ENCODE data around the gene SLC15A4.

The SLC15A4 gene

DNA sequence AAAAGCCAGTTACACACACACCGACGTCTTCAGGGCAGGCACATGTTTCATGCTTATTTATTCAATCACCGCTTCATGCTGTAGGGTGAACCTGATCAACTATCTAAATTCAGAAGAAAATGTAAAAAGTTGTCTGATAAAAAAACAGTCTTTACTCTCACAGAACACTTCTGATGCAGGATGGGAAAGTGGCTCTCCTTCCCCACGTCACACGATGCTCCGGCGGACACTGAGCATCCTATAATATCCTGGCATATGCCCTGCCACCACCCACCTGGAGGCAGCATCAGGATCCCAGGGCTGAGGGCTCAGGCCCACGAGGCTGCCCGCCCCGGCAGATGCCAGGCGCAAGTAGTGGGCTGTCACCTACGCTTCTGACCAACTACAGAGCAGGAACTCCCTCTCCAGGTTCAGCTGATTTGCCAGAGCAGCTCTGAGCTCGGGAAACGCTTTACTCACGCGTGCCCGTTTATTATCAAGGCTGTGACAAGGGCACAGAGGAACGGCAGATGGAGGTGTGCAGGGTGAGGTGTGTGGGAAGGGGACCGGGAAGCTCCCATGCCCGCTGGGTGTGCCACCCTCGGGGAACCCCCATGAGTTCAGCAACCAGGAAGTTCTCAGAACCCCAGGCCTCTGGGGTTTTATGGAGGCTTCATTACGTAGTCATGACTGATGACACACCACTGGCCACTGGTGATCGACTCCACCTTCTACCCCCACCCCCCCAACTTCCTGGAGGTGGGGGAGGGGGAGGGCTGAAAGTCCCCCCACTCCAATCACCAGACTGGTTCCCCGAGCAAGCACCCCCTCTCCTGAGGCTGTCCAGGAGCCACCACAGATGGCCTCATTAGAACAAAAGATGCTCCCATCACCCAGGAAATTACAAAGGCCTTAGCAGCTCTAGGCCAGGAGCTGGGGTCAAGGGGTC, 32.1 kb downstream of the SLC15A4 start:
- DNase-seq: no peak

DNA sequence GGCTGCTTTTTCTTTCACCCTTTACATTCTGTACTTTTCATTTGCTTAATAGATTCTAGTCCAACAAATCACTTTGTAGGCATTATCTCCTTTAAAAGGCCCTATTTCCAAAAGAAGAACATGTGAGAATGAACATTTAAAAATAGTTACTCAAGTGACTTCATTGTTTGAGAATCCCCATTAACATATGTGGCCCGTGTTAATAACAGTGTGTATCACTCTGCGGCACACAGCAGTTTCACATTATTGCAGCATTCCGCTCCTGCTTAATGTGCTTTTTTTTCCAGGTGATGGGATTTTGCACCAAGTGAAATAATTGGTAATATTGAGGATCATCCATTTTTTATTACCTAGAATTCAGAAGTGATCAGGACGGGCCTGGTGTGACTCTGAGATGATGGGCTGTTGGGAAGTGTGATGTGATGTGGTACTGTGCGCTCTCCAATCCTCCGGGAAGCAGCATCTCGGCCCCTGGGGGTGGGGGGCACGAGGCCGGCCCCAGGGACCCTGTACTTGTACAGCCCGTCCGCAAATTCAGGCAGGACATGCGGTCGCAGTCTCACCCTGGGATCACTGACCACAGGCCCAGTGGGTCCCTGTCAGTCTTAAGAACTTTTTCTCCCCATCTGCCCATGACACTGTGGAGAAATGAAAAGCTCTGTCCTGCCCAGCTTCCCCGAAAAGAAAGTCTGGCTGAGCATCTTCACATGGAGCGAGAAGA, 32.9 kb downstream of the SLC15A4 start:
- no peak for DNase-seq

DNA sequence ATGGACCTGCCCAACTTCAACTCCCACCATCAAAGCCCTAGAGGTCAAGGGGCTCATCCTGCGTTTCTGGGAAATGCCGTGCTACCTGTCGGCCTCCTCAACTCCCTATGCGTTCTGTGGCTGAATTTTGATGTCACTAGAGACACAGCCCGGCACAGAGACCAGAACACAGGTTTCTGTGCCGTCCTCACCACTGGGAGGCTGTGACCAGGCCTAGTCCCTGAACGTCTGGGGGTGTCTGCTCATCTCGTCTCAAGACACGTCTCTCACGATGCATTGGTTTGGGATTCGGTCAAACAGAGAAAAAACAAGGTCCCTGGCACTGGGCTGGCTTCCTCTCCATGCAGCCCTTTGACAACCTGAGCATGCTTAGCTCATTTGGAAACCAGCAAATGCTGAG, 33.5 kb downstream of the SLC15A4 start:
- DNase-seq: no peak

DNA sequence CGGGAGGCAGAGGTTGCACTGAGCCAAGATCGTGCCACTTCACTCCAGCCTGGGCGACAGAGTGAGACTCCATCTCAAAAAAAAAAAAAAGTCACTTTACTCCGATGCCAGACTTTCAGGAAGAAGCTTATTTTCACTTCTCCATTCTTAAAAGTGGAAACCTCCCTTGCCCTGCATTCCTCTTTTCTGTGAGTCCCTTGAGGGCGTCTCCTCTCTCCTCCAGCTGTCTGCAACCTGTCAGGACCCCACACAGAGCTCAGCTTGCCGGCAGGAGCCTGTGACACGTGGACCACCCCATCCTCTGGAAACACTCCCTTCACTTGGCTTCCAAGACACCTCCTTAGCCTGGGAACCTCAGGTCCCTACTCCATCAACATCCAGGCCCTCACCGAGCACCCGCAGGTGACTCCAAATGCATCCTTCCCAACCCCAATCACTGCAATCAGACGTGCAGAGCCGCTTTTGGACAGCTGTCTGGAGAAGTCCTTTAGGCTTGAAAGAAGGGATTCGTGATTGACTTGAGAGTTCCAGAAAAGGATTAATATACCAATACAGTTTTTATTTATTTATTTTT, 34.3 kb downstream of the SLC15A4 start:
- DNase-seq: no peak

DNA sequence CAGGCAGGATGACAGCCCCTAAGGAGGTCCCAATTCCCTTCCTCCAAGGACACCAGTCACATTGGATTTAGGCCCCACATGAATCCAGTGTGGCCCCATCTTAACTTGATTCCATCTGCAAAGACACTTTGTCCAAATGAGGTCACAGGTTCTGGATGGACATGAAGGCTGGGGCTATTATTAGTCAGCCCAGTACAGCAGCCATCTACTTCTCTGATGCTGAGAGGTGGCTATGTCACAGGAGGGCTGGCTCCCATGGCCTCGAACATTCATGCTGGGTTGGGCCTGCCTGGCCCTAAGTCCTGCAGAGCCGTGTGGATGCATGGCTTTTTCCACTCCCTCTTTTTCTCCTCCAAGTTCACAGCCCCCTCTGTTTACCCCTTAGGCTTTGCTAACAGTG, 35.9 kb downstream of the SLC15A4 start:
- no peak for DNase-seq

DNA sequence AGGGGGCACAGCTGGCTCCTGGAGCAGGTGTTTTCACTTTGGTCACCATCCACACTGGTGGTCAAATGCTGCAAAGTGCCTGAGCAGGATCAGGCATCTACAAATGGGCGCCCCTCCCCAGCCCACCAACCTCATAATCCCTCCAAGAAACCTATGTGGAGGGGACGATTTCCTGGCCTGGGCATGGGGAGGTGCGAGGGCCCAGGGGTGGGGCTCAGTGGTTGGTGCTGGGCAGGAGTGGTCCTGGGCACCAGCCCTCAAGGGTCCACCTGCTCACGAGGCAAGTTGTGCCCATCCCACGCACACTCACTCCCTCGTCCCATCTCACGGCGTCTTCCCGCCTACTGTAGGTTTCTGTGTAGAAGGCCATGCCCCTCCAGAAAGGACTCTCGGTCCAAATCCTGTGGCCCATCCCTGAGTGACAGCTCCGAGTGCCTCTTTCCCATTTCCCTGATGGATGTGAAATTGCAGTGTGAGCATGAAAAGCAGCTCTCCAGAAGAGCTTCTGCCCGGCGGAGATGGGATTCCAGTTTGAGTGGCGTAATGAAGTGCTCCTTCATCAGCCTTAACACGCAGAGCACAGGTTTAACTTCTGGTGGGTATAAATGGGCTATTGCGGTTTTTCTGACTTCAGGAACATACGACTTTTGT, 36.9 kb downstream of the SLC15A4 start:
- no peak for DNase-seq

DNA sequence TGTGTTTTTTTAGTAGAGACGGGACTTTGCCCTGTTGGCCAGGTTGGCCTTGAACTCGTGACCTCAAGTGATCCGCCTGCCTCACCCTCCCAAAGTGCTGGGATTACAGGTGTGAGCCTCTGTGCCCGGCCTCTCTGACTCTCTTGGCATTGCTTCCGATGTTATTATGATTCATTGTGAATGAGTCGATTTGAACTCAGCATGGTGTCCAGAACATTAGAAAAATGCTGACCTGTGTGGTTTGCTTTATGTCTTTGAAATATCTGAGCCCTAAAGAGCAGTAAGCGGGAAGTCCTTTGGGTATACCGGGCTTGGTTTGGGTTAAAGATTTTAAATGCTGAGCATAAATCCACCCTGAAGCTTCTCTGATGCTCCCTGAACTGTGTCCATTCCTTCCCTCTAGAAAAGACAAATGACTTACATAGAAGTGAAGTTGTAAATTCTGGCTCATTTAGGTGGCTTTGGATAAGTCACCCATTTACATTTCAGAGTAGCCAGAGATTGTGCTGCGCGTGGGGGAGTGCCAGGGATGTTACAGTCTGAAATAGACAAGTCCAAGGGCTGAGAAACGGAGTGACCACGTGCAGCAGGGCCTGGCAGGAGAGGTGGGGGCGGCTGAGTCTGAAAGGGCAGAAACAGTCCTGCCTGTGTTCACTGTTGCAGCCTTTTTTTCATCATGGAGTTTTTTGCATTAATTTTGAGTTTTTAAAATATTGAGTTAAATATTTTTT, 39.6 kb downstream of the SLC15A4 start:
- no peak for DNase-seq

DNA sequence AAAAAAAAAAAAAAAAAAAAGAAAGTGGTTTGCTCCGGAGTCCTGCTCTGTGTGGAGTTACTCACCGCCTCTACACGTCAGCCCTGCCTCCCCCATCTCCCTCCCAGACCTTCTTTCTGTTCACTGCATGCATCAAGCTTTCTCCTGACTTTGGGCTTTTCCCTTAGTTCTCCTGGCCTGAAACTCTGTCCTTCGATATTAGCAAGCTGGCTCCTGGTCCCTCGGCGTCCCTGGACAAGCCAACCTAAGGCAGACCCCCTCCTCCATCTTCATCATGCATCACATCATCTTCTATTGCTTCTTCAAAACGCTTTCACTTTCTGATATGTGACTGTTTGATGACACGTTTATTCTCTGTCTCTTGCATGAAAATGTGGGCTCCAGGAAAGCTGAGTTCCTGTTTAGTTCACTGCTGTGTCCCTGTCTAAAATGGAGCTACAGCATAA, 40.6 kb downstream of the SLC15A4 start:
- no peak for DNase-seq

DNA sequence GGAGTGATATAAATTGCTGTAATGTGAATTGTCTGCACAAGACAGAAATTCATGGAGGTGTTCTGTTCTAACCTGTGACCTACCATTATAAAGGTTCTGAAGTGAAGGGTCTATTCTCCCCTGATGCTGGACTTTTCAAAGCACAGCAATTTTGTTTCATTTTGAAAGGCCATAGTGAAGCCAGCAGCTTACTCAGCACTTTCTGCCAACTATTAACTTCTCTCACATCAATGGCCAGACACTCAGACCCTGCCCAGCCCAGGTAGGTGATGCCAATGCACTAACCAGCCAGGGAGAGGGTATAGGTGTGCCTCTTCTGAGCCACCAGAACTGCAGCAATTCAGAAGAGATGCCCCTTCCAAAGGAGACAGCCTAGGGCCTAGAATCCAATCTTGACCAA, 43.9 kb downstream of the SLC15A4 start:
- DNase-seq: no peak

DNA sequence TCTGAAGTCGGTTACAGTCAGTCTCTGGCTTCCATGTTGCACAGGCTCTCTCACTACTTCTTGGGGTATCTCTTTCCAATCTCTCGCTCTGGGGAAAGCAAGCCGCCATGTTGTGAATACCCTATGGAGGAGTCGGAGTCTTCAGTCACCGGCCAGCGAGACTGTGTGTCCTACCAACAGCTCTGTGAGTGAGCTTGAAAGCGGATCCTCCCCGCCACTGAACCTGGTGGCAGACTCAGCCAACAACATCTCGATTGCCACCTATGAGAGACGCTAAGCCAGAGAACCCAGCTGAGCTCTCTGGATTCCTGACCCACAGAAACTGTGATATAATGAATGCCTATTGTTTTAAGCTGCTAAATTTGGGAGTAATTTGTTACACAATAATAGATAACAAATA, 51.5 kb downstream of the SLC15A4 start:
- no peak for DNase-seq

DNA sequence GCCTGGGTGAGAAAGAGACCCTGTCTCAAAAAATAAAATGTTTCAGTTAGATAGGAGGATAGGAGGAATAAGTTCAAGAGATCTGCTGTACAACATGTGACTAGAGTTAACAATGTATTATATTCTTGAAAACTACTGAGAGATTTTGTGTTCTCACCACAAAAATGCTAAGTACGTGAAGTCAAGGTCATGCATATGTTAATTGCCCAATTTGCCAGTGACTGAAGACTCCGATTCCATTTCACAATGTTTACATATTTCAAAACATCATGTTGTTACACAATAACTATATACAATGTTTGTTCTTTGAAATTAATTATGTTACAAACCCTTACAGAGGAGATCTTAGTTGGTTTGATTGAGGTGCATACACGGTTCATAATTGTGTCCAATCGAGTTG, 52.1 kb downstream of the SLC15A4 start:
- DNase-seq: no peak

DNA sequence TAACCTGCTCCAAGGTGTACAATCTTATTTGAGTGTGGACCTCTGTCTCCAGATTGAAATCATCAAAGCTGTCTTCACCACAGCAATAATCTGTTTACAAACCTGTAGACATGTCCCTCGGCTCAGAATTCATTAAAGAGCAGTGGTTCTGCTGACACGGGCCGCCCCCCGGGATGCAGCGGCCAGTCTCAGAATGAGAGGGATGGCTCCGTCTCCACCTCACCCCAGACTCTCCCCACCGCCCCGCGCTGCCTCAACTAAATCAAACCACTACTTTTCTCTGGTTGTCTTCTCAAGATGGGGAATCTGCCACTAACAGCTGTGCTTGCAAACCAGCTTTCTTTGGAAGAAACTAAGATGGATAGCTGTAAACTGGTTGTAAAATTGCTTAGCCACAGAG, 56.2 kb downstream of the SLC15A4 start:
- no peak for DNase-seq

DNA sequence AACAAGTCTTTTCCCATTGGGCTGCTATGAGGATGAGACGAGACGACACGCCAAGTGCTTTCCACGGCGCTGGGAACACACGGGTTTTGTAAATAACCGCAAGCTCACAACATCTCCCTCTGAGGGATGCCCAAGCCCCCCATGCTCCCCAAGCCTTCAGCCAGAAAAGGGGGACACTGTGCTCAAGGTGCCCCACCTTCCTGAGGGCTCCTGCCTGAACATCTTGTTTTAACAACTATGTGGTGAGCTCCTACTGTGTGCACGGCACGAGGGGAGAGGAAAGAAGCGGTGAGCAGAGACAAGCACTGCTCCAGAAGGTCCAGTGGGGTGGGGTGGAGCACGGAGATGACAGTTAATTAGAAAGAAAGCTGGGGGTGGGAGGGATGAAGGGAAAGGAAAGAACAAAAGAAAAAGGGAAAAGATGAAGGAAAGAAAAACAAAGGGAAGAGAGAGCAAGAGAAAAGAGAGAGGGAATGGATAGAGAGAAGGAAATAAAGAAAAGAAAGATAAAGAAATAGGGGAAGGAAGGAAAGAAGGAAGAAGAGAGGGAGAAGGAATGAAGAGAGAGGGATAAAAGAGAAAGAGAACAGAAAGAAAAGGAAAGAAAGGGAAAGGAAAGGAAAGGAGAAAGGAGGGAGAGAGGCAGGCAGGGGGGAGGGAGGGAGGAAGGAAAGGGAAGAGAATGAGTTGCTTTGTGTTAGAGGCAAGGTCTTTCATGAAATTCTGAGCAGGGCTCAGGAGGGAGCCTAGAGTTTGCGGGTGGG, 56.8 kb downstream of the SLC15A4 start:
- no peak for DNase-seq

DNA sequence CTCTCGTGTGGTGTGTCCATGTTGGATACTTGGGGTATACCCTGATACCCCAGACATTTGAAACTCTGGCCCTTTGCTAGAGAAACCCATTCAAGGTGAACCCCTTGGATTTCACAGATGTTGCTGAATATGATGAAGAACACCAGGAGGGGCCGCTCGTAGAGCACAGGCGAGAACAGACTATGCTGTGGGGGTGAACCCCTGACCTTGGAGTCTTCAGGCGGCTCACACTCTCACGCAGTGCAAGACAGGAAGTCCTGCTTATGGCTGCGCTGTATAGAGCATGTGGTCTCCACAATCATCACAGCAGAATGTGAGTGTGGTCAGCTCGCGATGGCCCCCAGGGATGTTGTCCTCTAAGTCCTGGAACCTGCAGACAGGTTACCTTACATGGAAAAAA, 60.4 kb downstream of the SLC15A4 start:
- DNase-seq: no peak

DNA sequence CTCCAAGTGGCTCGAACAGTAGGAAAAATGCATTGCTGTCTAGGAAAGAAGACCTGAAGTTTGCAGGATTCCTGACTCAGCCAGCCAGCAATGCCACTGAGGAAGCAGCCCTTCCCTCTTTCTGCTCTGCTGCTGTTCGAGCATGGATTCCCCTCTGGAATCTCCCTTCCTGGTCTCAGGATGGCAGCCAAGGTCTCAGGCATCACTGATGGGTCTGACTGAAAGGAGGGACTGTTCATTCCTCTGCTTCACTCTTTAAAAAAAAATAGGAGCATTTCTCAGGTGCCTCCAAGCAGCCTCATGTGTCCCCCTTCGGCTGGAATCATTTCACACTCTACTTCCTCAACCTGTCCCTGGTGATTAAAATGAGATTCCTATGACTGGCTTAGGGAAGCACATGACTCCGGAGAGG, 62.4 kb downstream of the SLC15A4 start:
- DNase-seq: no peak

DNA sequence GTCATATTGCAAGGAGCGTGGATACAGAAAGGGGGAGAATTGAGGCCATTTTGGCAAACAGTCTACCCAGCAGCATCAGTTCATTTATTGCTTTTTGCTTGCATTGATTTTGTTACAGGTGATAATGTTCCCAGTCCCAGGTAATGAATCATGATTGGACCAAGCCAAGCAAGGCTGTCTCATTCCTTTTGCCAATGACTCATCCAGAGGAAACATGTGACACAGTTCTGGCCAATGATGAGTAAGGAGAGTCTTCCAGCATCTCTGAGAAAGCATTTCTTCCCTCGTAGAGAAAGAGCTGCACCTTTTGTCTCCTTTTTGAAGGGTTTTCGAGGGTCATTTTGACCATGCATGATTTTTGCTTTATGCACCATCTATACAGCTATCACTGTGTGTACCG, 68.2 kb downstream of the SLC15A4 start:
- no peak for DNase-seq

DNA sequence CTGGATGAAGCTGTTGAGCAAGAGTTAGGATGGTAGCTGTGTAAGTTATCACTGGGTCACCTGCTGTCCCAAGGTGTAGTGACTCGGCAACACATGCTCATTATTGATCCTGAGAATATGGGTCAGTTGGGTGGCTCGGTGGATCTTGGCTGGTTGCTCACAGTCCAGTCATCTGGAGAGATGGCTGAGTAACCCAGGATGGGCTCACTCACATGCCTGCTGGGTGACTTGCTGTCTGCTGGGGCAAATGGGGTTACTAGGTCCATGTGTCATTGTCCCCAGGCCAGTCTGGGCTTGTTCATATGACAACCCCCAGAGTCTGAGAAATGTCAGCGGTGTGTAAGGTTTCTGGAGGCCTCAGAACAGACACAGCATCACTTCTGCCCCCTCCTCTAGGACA, 69.5 kb downstream of the SLC15A4 start:
- no peak for DNase-seq

DNA sequence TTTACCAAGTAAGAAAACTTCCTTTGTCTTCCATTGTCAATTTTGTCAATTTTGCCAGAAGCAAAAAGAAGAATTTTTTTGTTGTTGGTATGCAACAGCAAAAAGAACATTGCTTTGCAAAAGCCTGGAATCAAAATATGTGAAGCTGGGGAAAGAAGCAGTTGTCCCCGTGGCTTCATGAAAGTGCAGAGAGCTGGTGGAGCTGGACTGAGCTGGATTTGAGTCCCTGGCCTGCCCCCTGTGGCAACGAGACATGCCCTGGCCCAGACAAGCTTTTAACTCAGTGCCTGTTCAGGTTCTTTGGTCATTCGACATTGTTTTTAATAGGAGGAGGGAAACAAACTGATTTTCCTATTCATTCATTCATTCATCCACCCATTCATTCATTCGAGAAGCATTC, 70.3 kb downstream of the SLC15A4 start:
- no peak for DNase-seq

DNA sequence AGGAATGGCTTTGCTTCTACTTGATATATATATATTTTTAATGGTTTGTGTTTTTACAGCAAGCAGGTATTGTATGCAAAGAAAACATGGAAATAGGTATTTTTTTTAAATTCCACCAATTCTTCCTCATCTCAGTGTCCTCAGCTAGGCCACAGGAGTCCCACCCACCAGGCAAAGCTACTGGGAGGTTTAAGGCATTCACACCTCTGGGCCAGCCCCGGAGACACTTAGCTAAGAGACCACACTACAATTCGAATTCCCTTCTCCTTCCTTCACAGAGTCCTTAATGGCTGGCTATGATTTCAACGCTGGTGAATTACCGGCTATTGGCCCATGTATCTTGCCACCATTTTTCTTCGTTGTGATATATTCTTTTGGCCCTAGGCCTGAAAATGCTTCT, 71.4 kb downstream of the SLC15A4 start:
- no peak for DNase-seq

DNA sequence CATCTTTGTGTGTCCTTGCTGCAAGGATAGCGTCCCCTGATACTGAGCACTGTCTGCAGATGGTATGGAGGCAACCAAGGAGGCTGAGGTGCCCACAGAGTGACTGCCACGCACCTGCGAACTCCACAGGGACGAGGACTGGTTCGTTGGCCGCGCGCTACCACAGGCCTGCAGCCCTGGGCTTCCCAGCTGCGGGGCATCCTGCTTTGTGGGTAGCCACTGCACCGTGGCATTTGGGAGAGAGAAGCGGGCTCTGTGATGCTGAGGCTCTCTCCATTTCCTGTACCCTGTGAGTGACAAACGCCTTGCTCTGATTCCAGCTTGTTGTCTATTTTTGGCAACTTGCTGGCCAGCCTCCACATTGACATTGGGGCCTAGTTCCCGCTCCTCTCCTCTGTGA, 76.3 kb downstream of the SLC15A4 start:
- no peak for DNase-seq

DNA sequence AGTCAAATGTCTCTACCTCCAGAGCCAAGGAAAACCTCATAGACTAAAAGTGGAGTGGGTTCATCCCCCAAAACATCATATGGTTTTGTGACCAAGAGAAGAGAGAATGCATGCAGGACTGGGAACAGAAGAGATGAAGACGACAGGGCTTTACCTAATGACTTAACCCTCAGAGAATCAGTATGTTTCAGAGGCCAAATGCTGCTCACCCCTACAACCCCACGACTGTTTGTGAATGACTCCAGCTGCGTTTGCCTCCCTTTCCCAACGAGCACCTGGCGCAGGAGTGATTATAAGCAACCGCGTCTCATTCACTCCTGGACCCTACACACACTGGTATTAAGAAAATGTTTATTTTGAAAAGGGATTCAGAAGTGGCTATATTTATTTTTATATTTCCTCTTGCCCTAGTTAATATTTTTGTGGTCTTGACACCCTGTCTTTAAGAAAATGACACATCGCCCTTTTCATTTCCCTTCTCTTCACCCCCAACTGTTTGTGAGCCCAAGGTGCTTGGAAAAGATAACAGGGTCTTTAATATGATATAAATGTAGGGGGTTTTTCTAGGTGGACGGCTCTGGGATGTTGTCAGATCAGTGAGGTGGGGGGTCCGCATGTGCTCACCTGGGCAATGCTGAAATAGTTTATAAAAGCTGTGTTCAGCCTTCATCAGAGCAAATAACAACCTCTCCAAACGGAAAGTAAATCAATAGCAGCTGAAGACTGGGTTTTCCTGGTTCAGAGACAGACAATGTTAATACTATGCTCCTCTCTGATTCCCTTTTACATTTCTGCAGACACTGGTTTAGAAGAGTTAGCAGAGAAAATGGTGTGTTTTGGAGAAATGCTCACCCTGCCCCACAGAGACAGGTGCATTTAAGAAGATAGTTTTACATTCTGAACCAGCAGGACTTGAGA, 77.7 kb downstream of the SLC15A4 start:
- no peak for DNase-seq

All from right forelimb (tissue), 1 donor.